Sigmoid colon (tissue), 7 donors: Measurements from ENCODE around the gene NEURL1B. TPM values are rescaled to one million over a fixed set of nuclear protein-coding genes. Genes with fewer than 3 reads are reported as not detected.

Source experiments
- DNase-seq: peaks from one replicate; pipeline ENCODE4 v3.0.0-alpha.2; 2019
- H3K27ac ChIP-seq, 4 donors: fragments of 200-600 bp; sonication (generic); one replicate each; pipeline ENCODE4 v1.5.1; 2016 to 2019; ENCODE audit warnings: mild to moderate bottlenecking in 1 of 4
- H3K27me3 ChIP-seq, 3 donors: fragments of 200-600 bp; sonication (generic); one replicate each; pipeline ENCODE4 v1.5.1; 2019; ENCODE audit warnings: mild to moderate bottlenecking in 1 of 3
- H3K36me3 ChIP-seq, 4 donors: fragments of 200-600 bp; sonication (generic); one replicate each; pipeline ENCODE4 v1.5.1; 2016 to 2019
- H3K4me1 ChIP-seq, 4 donors: fragments of 200-600 bp; sonication (generic); one replicate each; pipeline ENCODE4 v1.5.1; 2017 to 2019
- H3K4me3 ChIP-seq, 4 donors: fragments of 200-600 bp; sonication (generic); one replicate each; pipeline ENCODE4 v1.5.1; 2017 to 2019; ENCODE audit warnings: mild to moderate bottlenecking in 2 of 4, moderate library complexity in 1 of 4
- H3K9me3 ChIP-seq, 4 donors: fragments of 200-600 bp in 3 of 4; sonication (generic) in 3 of 4; one replicate each; pipeline versions ENCODE4 v1.5.1 to v1.6.1; 2013 to 2019
- CTCF ChIP-seq, 4 experiments: fragments of 450-650 bp in 3 of 4; fragments of 200-600 bp in 1 of 4; IDR thresholded peaks; one replicate each; pipeline ENCODE4 v1.5.1; 2016 to 2019; ENCODE audit warnings: antibody characterized with exemption in 4 of 4, mild to moderate bottlenecking in 3 of 4, moderate library complexity in 2 of 4
- EP300 ChIP-seq, 4 donors: sonication (generic); formaldehyde crosslinking; IDR thresholded peaks; one replicate each; pipeline ENCODE4 v1.6.1; 2017; ENCODE audit warnings: antibody characterized with exemption in 4 of 4
- POLR2A ChIP-seq, 2 donors: fragments of 450-650 bp; IDR thresholded peaks; one replicate each; pipeline ENCODE4 v1.6.1; 2016; ENCODE audit warnings: antibody characterized with exemption in 2 of 2, mild to moderate bottlenecking in 2 of 2, moderate library complexity in 2 of 2
- POLR2AphosphoS5 ChIP-seq, 4 donors: sonication (generic); formaldehyde crosslinking; IDR thresholded peaks; one replicate each; pipeline ENCODE4 v1.6.1; 2017; ENCODE audit warnings: antibody characterized with exemption in 4 of 4
- WGBS, 2 donors: extraction: QIAGEN DNeasy Blood & Tissue Kit; methylation state at CpG; one replicate each; pipeline ENCODE4 v1.1.7; 2013; 5-methylcytosine and 5-hydroxymethylcytosine counted together
- intact Hi-C: fragments of 100-400 bp; cut with DNase I; formaldehyde crosslinking; loops from one replicate; pipeline ENCODE4 v1.15.1; 2023
- polyA plus RNA-seq, 3 donors: library from polyadenylated mRNA; stranded (reverse); fragments of 200-250 nt; gene quantifications; one replicate each; pipeline ENCODE4 v1.2.3, GENCODE V29; 2013
- total RNA-seq, 4 donors: library from RNA; depleted of rRNA; stranded (reverse); fragments of >200 nt; gene quantifications; one replicate each; pipeline ENCODE4 v1.1.0, GENCODE V29; 2016
- donor health status: healthy with polysubstance abuse.
- donor health status: Bipolar disorder and iron deficiency.
- donor health status: healthy.

NEURL1B gene
- total and polyA plus RNA-seq, 7 donors = 12.6 to 53.2 (median 32.9) TPM

DNA sequence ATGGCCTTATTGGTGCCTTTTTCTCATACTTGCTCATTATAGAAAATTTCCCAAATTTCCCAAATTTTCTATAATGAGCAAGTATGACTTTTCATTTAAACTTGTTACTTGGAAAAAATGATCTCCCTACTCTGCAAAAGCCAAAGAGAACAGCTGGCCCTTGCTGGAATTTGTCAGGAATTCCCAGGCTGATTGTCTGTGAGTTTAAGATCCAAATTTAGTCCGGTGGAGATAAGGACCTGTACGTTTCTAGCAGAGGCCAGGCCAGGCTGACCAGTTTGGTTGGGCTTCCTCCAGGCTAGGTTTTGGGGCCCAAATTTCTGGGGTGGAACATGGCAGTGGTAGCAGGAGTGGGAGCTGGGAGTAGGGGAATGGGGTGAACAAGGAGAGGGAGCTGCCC, 51.9 kb downstream of the NEURL1B start:
- TF ChIP-seq EP300 (IDR thresholded peaks at IDR 0.05) = no peak
- peak in 1 of 4 donors; percentile 42 for TF ChIP-seq POLR2AphosphoS5 (IDR thresholded peaks at IDR 0.05)
- intact Hi-C loops = loop anchor here (10.0 kb wide), 1 partner anchor 588 kb away; no protein-coding TSS in a partner anchor
- Histone ChIP-seq H3K27me3 (no peaks in the 10 kb centered on the region), H3K4me1 (peaks cover 0 to 84% (median 77%) of the 10 kb centered on the region in 4 donors), H3K27ac (peak overlapping the region; percentile 74 to 91 (median 85)), H3K4me3 (no peak overlapping the region), H3K9me3 (no peaks in the 10 kb centered on the region), H3K36me3 (peaks cover 0 to 8% (median 0%) of the 10 kb centered on the region in 4 donors)
- 60 to 68% methylated on average over 2 of the region's 2 CpGs for WGBS, 2 donors
- DNase-seq = peak; percentile 65

DNA sequence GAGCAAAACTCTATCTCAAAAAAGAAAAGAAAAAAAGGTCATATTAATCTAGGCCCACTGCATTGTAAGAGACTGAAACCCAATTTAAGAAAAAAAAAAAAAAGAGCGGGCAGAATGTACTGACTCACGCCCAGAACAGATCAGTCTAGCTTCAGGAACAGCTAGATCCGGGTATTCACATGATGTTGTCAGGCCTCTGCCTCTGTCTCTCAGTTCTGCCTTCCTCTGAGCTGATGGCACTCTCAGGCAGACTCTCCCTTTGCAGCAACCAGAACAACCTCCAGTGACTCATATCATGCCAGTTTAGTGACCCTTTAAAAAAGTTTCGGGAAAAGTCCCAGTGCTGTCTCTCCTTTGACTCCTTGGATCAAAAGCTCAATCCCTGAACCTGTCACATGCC, 53.0 kb downstream of the NEURL1B start:
- Histone ChIP-seq H3K27me3 (no peaks in the 10 kb centered on the region), H3K4me1 (peaks cover 0 to 74% (median 66%) of the 10 kb centered on the region in 4 donors), H3K4me3 (no peak overlapping the region), H3K27ac (peak overlapping the region; percentile 74 to 91 (median 85)), H3K9me3 (no peaks in the 10 kb centered on the region), H3K36me3 (peaks cover 0 to 8% (median 0%) of the 10 kb centered on the region in 4 donors)
- TF ChIP-seq CTCF (IDR thresholded peaks at IDR 0.05) (no peak), POLR2AphosphoS5 (IDR thresholded peaks at IDR 0.05) (peak in 1 of 4 donors; percentile 7)
- DNase-seq = no peak
- intact Hi-C loops = loop anchor here (10.0 kb wide), 1 partner anchor 589 kb away; no protein-coding TSS in a partner anchor
- WGBS, 2 donors = 79 to 91% methylated on average over 4 of the region's 4 CpGs

DNA sequence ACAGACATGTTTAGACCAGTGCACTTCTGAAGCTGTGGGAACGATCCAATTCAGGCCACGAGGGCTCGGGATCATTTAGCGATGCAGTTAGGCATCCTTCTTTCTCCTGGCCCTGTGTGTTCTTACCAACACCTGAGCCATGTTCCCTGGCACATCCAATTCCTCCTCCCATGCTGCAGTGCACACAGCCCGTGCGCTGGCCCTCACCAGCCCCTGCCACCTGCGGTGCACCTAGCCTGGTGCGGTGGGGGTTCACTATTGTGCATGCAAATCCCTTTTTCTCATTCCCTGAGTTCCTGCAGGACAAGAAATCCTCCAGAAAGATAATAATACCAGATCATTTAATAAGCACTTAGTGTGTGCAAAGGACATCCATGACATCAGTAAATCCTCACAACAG, 53.5 kb downstream of the NEURL1B start:
- no peaks in the 10 kb centered on the region for H3K27me3 ChIP-seq
- WGBS, 2 donors = 94 to 97% methylated on average over 8 of the region's 8 CpGs
- no peak overlapping the region for H3K4me3 ChIP-seq
- H3K4me1 ChIP-seq = peaks cover 0 to 69% (median 61%) of the 10 kb centered on the region in 4 donors
- TF ChIP-seq POLR2AphosphoS5 (IDR thresholded peaks at IDR 0.05) = peak in 1 of 4 donors; percentile 15
- no peak for TF ChIP-seq POLR2A (IDR thresholded peaks at IDR 0.05)
- TF ChIP-seq CTCF (IDR thresholded peaks at IDR 0.05) = no peak
- H3K36me3 ChIP-seq = peaks cover 0 to 5% (median 0%) of the 10 kb centered on the region in 4 donors
- peak overlapping the region; percentile 74 to 91 (median 85) for H3K27ac ChIP-seq
- peak; percentile 52 for DNase-seq
- intact Hi-C loops = loop anchor here (10.0 kb wide), 1 partner anchor 590 kb away; no protein-coding TSS in a partner anchor
- H3K9me3 ChIP-seq = no peaks in the 10 kb centered on the region

DNA sequence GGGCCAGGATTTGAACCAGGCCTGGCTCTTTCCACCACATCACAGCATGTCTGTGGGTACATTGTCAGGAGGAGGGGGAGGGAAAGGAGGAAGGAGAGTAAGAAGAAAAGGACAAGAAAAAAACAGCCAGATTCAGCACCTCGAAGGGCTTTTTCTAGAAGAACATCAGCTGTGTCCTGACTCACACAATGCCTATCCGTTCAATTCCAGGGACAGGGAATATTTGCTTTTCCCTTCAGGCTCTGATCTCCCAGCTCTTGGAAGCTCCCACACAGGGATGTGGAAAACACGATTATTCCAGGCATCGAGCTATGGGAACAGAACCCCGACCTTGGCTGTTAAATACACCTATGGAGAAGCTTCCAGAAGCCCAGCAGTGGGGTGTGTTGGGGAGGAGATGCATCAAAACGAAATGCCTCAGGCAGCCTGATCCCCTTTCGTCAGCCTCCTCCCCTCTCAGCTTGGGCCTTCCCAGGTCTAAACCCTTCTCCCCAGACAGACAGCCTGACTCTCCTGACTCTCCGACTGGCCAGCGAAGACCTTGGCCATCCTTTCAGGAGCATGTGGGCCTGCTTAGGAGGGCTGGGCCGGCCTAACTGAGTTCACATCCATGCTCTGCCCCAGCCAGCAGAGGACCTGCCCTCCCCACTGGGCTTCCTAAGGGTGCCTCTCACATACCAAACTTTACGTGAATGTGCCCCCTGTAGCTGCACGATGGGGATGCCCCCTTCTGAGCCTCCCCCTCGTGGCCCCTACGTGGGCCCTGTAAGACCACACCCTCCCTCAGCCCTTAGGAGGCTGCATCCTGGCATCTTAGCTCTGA, 54.4 kb downstream of the NEURL1B start:
- peak; percentile 70 for DNase-seq
- Histone ChIP-seq H3K27me3 (no peaks in the 10 kb centered on the region), H3K4me1 (peaks cover 0 to 65% (median 60%) of the 10 kb centered on the region in 4 donors), H3K9me3 (no peaks in the 10 kb centered on the region), H3K27ac (peak overlapping the region; percentile 74 to 91 (median 85)), H3K36me3 (no peaks in the 10 kb centered on the region), H3K4me3 (no peak overlapping the region)
- TF ChIP-seq POLR2A (IDR thresholded peaks at IDR 0.05) (no peak), POLR2AphosphoS5 (IDR thresholded peaks at IDR 0.05) (no peak), EP300 (IDR thresholded peaks at IDR 0.05) (no peak), CTCF (IDR thresholded peaks at IDR 0.05) (no peak)
- intact Hi-C loops = loop anchor here (2.0 to 10.0 kb wide), 4 partner anchors 53 to 591 kb away; no protein-coding TSS in a partner anchor
- 72 to 81% methylated on average over 14 of the region's 14 CpGs for WGBS, 2 donors

DNA sequence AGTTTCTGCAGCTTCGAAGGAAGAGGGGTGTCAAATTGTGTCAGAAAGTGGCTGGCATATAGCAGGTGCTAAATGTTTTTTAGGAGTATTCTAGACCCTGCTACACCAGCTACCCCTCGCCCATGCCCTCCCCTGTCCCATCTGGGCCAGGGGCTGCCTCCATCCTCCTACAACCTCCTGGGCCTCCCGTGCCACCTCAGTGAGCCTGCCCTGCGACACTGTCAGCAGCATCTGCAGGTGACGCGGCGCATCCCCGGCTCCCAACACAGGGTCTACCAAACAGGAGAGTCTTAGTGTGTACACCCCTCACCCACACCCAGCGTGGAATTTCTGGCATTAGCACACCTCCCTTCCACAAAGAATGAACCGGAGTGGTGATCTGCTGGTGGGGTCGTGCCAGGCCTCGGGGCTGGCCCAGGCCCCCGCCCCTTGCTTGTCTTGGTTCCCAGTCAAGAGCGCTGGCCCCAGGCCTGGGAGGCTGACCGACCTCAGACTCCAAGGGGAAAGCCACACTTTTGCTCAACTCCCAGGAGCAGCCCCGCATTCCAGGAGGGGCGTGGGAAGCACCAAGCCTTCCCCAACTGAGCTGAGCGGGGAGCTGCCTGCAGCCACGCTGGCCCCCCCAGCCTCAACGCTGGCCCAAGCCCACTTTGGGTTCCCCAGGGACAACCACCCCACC, 55.2 kb downstream of the NEURL1B start:
- Histone ChIP-seq H3K4me3 (peak overlapping the region in 3 of 4 donors; percentile 61 to 68 (median 67)), H3K4me1 (peaks cover 0 to 70% (median 62%) of the 10 kb centered on the region in 4 donors), H3K9me3 (no peaks in the 10 kb centered on the region), H3K36me3 (no peaks in the 10 kb centered on the region), H3K27me3 (no peaks in the 10 kb centered on the region), H3K27ac (peak overlapping the region; percentile 74 to 91 (median 85))
- 85 to 87% methylated on average over 20 of the region's 20 CpGs for WGBS, 2 donors
- TF ChIP-seq EP300 (IDR thresholded peaks at IDR 0.05) (no peak), CTCF (IDR thresholded peaks at IDR 0.05) (no peak), POLR2AphosphoS5 (IDR thresholded peaks at IDR 0.05) (no peak), POLR2A (IDR thresholded peaks at IDR 0.05) (no peak)
- no peak for DNase-seq
- intact Hi-C loops = loop anchor here (2.0 to 10.0 kb wide), 4 partner anchors 54 to 592 kb away; no protein-coding TSS in a partner anchor
